KBM-7 (cell line): ENCODE measurements around the gene UNC5A.

Experiments used
- DNase-seq: peaks from one replicate; pipeline ENCODE4 v3.0.0-alpha.2; 2015
- in situ Hi-C: fragments of 300-500 bp; cut with MboI; formaldehyde crosslinking; loops from 2 replicates; pipeline ENCODE4 v1.14.3; 2020; ENCODE audit warnings: low sequenced_read_pairs, low pct_unique_long_range_greater_than_20kb, mixed read lengths

UNC5A gene

DNA sequence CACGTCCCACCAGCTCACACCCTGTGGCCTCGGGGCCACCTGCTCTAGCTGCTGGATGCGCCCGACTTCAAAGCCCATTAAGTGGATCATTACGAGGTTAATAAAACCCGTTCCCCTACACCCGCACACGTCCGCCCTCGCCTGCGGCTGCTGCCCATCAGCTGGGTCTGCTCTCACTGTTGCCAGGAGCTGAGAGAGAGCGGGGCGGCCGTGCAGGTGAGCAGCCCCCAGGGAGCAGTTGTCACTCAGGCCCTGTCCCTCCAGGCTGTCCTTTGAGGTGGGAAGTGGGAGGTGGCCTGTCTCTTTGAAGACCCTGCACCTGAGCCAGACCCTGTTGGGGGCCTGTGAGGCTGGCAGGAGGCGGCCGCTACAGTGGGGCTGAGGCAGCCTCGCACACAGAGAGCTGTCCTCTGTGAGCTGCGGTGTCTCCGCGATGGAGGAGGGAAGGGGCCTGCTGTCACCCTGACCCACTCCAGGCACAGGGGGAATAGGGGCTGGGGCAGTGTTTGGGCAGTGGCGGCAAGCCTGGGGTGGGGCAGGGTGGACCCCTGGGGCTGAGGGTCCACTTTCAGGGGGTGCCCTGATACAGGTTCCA is 12.8 kb upstream of the UNC5A start:
- no peak for DNase-seq
- in situ Hi-C loops = no loop called here

DNA sequence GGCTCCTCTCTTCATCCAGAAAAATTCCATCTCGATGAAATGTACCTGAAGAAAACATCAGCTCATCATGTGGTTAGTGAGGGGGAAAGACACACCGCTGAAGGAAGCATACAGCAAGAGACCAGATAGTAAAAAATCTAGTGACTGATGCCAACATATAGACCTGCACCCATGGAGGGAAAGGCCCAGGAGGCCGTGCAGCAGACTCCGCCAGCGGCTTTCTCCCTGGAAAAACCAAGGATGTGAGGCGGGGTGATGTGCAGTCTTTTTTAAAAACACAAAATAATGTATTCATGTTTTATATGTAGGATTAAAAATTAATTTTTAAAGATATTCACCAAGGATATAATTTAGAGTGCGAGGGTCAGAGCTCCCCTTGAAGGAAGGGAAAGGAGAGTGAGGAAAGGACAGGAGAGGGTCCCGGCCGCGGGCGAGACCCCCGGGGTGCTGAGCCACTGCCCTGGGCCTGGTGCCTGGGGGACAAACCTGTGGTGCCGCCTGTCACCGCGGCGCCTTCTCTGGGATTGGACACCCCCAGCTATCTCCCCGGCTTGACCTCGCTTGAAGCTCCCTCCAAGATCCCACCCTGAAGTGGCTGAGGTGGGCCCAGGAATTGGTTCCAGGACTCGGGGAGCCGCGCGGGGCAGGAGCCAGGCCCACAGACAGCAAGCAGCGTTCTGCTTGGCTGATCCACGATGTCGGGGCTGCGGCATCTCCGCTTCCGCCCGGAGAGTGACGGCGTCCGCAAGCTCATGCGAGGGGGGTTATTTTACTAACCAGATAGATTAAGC is 12.1 kb upstream of the UNC5A start:
- DNase-seq = no peak
- in situ Hi-C loops = no loop called here

DNA sequence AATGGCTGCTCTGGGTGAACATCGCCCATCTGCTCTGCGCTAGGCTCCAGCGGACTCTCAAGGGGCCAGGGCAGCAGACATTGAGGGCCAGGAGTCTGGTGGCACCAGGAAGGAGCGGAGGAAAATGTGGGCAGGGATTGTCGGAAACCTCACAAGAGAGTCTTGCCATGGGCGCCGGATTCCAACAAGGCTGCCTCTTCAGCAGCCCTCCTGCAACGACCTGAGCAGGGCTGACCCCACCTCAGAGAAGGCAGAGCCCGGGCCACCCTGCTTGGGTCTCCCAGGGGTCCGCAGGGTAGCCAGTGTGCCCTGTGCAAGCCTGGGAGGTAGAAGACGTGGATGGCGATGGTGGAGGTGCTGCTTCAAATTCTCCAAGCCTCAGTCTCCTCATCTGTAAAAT is 11.4 kb upstream of the UNC5A start:
- in situ Hi-C loops = no loop called here
- DNase-seq = no peak

DNA sequence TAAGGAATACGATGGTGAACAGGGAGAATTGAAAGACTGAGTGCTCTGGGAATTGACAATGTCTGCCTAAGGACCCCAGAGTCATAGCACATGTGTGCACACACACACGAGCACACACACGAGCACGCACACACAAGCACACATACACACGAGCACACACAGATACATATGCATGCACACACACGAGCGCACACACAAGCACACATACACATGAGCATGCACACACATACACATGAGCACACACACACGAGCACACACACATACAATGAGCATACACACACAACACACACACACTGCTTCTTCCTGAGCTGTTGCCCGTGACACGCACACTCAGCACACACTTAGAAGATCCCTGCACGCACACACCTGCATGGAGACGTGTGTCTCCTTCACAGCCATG is 10.9 kb upstream of the UNC5A start:
- in situ Hi-C loops = no loop called here
- no peak for DNase-seq

DNA sequence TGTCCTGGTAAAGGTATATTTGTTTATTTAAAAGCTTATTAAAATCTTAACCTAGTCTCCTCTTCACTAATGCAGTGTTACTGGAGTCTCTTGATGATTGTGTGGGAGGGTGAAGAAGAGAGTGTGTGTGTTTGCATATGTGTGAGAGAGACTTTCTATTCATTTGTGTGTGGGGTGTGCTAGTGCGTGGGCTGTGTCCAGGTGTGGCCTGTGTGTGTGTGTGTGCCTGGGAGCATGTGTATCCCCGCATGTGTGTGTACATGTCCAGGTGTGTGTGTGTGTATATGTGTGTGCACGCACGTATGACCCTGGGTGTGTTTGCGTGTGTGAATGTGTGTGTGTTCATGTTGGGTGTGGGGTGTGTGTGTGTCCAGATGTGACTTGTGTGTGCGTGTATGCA is 10.3 kb upstream of the UNC5A start:
- in situ Hi-C loops = no loop called here
- no peak for DNase-seq

DNA sequence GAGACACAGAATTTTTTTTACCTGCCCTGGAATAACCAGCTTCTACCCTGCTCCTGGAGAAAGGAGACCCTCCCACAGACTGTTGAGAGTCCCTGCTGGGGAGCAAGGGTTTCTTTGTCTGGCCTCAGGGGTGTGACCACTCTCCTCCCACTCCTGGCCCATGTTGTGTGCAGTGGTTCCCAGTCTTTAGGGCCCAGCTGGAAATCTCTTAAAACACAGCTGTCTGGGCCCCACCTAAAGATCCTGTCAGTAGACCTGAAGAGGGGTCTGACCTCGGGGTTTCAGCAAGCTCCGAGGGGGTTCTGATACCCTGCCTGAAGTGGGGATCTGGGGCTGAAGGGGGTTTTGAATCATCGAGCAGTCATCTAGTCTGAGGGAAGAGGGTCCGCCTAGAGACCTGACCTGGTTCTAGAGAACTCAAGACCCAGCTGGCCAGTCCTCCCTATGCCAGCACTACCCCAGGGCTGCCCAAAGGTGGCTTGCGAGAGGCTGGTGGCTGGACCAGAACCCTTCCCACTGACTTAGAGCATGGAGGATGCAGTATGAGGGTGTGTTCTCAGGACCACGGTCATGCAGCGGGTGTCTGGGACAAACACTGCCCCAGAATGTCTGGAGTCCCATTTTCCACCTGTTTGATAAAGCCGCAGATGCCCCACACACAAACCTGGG is 8.1 kb upstream of the UNC5A start:
- in situ Hi-C loops = no loop called here
- DNase-seq = no peak

DNA sequence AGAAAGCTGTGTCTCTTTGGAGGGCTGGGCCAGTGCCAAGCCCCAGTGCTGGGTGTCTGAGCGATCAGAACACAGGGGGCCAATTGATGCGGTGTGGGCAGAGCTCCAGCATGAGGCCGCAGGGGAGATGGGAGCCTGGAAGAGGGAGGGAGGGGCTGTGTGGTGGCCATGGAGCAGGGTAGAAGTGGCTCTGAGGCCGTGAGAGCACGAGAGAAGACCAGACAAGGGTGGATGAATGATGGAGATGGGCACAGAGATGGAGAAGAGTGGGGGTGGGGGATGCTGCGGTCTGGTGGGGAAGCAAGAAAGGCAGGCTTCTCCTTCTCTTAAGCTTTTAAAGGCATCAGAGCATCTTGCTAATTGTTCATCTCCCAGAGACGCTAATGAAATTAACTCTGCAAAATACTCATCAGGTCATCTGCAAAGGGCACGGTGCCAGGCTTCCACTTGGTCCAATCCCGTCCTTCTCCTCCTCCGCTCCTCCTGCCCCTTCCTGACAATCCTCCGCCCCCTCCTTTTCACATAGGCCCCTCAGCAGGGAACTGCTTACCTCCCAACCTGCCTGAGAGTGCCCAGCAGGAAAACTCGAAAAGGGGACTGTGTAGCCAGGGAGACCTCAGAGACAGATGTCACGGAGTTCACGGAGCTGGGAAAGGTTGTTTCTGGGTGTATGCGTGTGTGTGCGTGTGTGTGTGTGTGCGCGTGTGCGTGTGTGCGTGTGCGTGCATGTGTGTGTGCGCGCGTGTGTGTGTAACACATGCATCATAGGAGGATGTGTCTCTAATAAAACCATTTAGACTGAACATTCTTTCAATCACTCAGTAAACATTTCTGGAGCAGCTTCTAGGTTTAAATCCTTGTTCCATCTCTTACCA is 7.1 kb upstream of the UNC5A start:
- in situ Hi-C loops = no loop called here
- DNase-seq = no peak

DNA sequence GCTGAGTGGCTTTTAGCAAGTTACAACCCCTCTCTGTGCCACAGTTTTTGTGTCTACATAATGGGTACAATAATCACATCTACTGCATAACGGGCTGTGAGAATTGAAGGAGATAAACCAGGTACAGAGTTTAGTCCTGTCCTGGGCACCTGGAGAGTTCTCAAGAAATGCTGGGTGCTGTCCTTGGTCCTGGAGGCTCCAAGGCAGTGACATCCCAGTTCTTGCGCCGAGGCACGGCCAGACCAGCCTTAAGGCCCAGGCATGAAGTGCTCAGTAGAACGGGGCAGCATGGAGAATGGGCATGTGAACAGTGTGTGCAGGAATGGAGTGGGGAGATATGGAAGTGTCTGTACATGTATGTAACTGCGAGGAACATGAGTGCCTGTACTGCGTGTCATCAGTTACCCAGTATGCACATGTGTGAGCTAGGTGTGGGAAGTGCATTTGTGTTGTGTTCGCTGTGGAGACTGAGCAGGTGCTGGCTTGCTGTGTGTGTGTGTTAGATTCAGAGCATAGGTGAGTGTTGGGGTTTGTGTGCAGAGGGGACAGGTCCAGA is 6.3 kb upstream of the UNC5A start:
- peak; percentile 32 for DNase-seq
- in situ Hi-C loops = no loop called here

DNA sequence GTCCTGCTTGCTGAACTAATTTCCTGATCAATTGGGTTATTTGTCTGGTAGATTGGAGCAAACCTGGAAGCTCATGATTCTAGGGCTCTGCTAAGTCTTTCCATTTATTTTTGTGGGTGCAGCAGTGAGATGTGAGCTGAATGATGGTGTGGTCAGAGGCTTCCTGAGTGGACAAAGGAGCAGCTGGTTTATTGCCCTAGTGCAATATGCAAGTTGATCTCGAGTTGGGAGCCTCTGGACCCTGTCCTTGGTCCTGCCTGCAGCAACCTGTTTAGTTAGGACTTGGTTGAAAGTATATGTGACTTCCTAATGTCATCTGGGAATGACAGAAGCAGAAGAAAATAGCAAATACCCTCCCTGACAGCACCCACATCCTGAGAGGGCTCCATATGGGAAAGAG is 4.2 kb upstream of the UNC5A start:
- peak; percentile 26 for DNase-seq
- in situ Hi-C loops = no loop called here

DNA sequence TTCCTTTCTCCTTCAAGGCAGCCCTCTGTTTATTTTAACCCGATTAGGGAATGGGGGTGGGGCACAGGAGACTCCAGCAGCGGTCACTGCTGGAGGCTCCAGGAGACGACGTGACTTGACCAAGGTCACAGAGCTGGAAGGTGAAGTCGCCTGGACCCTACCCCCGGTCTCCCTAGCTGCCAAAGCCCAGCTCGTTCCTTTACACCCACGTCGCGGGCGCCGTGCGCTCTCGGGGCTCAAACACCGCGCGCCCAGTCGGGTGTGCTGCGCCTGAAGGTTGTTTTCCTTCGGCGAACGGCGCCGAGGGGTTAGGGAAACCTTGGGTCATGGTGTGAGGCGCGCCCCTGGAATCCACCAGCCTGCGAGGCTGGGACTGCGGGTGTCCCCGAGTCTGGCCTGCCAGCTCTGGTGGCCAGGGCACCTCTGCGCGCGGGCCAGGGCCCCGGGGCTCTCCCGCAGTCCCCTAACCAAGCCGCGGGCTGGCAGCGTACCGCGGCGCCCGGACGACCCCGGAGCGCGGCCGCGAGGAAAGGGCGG is 747 bp upstream of the UNC5A start:
- peak; percentile 28 for DNase-seq
- in situ Hi-C loops = no loop called here

DNA sequence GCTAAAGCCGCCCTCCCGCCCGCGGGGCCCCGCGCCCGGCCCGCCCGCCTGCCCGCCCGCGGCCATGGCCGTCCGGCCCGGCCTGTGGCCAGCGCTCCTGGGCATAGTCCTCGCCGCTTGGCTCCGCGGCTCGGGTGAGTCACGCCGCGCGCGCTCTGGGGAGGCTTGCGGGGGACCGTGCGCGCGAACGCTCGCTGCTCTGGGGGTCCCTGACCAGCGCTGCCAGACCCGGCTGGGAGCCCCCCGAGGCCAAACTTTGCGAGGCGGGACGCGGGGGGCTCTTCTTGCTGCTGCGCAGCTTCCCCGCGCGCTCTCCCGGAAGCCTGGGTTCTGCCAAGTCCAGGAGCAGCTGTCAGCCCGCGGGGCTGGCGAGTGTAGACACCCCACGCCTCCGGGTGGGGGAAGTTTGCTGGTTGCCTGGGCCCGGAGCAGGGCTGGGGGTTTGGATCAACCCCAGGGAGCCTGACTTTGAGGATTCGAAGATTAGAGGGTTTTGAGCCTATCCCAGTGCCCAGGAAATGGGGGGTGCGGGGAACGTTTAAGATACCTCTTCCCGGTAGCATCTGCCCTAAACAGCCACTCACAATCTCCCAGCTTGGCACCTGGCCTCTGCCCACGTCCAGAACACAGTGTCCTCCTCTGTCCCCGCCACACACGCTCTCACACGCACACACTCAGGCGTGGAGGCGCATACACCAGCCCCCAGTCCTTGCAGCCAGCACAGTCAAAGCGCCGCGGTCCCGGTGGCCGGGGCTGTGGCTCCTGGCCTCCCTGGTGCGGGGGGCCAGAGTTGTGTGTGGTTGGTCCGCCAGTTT is 535 bp downstream of the UNC5A start:
- DNase-seq = peak; percentile 28
- in situ Hi-C loops = no loop called here

DNA sequence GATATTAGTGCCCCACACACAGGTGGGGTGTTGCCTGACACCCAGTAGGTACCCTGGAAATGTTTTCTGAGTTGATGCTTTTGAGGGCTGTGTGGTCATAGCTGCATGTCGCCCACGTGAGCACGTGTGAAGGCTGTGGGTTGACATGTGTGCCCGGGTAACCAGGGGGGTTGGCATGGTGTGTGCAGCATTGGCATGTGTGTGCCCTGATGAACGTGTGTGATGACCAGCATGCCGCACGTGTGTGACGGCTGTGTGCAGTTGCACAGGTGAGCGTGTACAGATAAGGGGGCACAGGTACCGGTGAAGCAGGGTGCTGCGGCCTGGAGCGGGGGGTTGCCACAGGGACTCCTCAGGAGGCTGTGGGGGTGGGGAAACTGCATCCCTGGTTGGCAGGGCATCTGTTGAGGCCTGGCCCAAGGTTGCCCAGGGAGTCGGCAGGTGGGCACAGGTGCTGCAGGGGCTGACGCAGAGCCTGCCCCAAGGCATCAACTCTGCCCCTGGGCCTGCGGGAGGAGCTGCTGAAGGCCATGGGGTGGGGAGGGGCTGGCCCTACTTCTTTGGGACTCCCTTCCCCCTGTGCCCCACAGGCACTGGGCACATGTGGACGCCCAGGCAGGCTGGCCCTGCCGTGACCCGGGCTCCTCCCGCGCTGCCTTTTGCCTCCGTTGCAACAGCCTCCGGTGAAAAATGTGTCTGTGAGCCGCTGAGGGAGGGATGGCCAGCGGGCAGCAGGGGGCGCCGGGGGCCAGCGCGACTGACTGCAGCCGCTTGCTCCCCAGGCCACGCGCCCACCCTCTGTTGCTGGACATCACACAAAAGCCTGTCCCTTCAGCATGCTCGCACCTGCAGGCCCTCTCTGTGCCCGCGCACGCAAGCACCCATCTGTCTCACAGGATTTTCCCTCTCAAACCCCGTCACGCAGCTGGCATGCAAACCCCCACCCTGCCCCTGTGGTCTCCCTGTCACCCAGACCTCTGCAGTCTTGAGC is 2.2 kb downstream of the UNC5A start:
- in situ Hi-C loops = no loop called here

DNA sequence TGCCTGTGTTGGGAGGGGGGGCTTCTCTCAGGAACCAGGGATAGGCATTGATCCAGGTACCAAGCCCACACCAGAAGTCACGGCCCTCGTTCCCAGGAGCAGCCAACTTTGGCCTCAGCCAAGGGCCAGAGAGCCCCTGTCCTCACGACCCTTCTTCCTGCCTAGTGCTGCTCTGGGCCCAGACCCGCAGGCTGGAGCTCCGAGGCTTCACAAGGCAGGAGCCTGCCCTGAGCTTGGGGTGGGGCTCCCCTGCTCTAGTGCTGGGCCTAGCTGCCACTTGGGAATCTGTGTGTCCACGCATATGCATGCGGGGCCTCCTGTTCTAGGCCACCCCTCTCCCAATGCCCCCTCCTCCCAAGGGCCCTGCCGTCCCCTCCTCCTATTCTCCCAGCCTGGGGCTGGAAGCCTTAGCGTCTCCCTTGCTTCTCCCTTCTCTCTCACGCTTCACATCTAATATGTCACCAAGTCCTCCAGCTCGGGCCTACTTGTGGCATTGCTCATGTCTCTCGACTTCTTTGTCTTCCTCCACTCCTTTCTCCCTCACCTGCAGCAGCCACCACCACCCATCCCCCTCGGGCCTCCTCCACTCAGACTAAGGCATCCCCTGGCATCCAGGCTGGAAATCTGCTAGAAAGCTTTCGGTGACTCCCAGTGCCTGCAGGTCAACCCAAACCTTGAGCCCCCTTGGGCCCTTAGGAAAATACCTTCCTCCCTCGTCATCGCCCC is 3.4 kb downstream of the UNC5A start:
- no peak for DNase-seq
- in situ Hi-C loops = no loop called here

More for the DNA sequence above, 2.2 kb downstream of the UNC5A start:
- DNase-seq = peak; percentile 41

DNA sequence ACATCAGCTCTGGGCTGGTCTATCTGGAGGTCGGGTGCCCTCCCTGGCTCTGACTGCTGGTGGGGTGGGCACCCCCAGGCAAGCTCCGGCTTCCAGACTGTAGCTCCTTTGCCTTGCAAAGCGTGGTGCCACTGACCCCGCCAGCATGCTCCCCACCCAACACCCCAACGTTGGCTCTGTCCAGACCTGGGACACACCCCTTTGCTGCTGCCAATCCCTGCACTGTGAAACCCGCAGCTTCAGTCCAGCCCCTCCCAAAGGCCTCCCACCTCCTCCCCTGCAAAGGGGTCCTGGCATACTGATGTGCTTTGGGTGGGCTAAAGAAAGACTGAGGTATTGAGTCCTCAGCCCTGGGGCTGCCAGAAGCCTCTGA is 3.9 kb downstream of the UNC5A start:
- in situ Hi-C loops = no loop called here
- no peak for DNase-seq

DNA sequence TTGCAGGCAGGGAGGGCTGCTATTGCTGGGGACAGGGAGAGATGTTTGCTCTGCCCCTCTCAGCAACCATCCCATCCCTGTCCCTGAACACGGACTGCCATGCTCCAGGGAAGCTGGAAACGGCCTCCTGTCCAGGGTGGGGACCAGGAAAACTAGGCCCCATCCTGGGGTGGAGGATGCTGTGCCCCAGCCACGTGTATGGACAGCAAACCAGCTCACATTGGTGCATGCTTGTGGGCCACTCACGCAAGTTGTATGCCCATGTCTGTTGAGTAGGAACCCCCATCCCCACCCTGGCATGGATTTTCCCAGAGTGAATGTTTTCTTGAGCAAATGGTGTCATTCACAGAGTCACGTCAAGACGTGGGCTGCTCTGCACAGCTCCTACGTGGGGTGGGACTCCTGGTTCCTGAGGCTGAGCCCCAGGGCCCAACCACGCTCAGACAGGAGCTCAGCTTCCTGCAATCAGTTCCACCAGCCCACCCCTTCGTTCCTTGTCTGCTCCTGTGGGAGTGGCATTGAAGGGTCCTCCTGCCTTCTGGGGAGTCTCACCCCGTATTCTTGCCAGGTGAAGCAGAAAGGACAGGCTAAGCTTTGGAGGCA is 4.6 kb downstream of the UNC5A start:
- DNase-seq = no peak
- in situ Hi-C loops = no loop called here

DNA sequence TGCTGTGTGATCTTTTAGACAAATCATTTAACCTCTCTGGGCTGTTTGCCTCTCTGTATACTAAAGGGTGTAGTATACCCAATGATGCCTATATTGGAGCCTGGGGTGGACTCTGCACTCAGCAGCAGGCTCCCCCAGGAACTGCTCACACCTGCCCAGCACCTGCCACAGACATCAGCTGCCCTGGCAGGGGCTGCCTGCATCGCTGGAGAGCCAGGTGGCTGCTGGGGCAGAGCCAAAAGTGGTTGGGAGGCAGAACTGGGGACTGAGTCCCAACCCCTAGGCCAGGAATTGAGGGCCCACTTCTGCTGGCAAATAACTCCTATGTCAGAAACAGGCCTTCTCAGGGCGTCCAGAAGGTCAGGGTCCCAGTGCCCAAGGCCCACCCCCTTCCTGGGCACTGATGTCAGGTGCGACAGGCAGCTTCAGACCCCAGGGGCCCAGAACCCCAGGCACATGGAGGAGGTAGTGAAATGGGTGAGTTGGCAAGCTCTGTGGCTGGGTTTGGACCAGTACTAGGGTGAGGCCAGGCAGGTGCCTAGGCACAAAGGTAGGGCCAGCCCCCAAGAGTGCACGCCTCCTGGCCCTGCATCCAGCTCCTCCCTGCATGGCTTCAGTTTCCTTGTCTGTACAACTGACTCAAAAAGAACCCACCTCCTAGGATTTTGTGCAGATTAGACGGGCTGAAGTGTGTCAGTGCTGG is 5.8 kb downstream of the UNC5A start:
- in situ Hi-C loops = no loop called here
- DNase-seq = no peak
